HG03520 (cell line): Measurements from ENCODE around the gene ZNF32.
"Not testable (repeated sequence)": the region's sequence is repeated elsewhere in the genome, so short reads cannot be mapped to it uniquely, and the experiment has no call there.

ENCODE experiments used
- ATAC-seq: cut with Tn5 transposase; IDR thresholded peaks from one replicate; pipeline ENCODE4 v1.9.1; 2021; ENCODE audit warnings: mild to moderate bottlenecking, moderate library complexity; ENCODE audit not compliant: unreplicated experiment

ZNF32 gene

DNA sequence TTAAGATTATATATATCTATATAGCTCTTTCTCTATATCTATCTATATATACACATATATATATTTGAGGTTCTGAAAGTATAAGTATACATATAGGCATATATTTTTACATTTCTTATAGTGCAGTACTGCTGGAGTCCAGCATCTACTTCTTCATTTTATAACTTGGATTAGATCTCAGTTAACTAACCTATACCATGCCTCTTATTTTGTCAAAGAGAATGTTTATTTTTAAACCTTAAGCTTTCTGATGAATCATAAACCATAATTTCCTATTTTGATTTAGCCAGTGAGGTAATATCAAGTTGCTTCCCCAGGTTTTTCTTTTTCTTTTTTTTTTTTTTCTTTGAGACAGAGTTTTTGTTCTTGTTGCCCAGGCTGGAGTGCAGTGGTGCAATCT, 8.1 kb downstream of the ZNF32 start:
- ATAC-seq, result no peak

DNA sequence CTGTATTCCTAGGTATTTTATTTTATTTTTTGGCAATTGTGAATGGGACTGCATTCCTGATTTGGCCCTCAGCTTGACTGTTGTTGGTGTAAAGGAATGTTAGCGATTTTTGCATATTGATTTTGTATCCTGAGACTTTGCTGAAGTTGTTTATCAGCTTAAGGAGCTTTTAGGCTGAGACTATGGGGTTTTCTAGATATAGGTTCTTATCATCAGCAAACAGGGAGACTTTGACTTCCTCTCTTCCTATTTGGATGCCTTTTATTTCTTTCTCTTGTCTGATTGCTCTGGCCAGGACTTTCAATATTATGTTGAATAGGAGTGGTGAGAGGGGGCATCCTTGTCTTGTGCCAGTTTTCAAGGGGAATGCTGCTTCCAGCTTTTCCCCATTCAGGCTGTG, 12.9 kb downstream of the ZNF32 start:
- not testable (repeated sequence) for ATAC-seq

DNA sequence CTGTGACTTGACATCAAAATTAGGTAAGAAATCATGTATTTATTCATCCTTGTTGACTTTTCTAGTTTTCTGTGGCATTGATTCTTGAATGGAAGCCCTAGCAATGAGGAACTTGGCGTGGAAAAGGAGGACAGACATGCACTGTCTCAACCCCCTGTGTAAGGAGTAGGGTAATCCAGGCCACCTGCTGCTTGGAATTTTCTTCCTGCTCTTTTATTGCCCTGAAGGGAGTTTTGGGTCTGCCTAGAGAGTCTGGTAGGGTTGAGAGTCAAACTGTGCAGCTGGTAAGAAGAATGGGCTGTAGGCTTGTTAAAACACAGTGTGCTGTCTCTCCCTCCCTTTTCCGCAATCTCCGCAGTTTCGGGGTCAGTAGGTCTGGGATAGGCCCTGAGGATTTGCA, 19.7 kb downstream of the ZNF32 start:
- no peak for ATAC-seq

DNA sequence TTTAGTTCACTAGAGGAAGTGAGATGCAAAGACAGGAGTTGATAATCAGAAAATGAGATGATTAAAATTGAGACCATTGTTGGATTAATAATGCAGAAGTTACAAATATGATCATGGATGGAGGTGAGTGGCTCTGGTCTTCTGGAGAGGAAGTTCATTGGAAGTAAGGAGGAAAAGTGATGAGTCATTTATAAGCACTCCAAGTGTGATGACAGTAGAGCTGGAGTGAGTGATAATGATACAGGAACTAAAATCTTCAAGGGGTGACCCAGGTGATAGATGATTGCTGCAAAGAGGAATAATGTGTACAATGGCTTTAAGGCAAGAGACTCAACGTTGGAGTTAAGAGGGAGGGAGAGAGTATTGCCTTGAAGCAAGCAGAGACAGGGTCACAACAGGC, 20.7 kb downstream of the ZNF32 start:
- no peak for ATAC-seq

DNA sequence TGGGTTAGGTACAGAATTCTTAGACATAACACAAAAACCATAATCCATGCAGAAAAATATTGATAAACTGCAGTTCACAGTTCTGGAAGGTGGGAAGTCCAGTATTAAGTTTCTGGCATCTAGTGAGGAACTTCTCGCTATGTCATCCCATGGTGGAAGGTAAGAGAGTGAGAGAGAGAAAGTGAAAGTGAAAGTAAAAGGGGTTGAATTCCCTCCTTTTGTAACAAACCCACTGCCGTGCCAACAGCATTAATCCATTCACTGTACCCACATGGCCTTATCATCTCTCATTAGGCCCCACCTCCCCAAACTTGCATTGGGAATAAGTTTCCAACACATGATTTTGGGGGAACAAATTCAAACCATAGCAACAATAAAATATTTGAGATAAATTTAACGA, 25.3 kb downstream of the ZNF32 start:
- ATAC-seq, result no peak

DNA sequence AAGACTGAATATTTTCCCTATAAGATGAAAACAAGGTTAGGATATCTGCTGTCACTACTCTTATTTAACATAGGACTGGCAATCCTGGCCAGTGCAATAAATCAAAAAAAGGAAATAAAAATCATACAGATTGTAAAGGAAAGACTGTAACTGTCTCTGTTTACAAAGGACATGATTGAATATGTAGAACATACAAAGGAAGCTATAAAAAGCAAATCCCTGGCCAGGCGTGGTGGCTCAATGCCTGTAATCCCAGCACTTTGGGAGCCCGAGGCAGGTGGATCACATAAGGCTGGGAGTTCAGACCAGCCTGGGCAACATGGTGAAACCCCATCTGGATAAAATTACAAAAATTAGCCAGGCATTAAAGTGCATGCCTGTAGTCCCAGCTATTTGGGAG, 26.6 kb downstream of the ZNF32 start:
- ATAC-seq, result no peak

DNA sequence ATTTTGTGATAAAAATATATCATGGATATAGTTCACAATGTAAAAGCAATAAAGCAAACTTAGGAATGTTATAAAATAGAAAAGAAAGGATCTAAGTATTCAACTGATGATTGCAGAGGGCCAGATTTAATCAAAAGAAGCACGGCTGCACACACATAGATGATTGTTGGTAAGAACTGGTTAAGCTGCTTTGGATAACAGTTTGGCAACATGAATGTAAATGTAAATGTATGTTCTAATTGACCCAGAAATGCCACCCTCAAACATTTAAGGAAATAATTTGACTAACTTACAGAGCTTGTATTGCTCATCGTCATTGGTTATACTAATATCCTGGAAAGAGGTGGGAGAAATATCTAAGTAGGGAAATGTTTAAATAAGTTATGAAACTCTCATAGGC, 29.3 kb downstream of the ZNF32 start:
- ATAC-seq, result no peak

DNA sequence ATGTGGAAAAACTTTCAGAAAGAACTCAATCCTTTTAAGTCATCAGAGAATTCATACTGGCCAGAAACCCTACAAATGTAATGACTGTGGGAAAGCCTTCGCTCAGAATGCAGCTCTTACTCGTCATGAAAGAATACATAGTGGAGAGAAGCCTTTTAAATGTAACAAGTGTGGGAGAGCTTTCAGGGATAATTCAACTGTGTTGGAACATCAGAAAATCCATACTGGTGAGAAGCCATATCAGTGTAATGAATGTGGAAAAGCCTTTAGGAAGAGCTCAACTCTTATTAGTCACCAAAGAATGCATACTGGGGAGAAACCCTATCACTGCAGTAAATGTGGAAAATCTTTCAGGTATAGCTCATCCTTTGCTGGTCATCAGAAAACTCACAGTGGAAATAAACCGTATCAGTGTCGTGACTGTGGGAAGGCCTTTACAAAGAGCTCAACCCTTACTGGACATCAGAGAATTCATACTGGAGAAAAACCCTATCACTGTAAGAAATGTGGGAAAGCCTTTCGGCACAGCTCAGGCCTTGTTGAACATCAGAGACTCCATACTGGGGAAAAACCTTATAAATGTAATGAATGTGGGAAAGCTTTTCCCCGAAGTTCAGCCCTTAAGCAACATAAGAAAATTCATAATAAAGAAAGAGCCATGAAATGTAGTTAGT, 31.8 kb downstream of the ZNF32 start:
- ATAC-seq, result no peak

DNA sequence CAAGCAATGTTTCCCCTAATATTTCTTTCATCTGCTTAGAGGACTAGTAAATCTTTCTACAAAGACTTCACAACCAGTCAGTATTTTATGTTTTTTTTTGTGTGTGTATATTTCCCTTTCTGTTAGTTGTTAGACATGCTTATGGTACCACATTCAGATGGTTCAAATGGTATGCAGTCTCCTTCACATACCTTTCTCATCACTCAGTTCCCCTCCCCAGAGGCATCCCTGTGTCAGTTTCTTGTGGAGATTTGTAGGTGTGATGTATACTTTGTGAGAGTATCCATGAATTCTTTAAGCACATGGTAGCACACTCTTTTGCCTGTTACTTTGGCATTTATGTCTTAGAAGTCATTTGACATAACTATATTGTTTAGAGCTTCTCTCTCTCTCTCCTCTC, 38.0 kb downstream of the ZNF32 start:
- no peak for ATAC-seq

DNA sequence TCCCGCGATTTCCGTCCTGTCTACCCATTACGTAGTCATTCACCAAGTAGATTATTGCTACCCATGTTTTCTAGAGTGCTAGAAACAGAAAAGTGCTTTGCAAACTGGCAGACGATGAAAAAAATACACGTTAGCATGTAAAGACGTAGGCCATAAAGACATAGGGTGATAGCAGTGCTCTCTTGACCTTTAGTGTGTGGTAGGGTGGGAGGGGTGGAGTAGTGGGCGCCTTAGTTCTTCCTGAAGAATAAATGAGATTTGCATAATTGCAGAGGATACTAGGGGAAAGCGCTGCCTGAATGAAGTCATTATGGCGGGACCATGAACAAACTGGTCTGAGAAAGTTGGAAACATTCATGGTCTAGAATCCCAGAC, 41.5 kb downstream of the ZNF32 start:
- ATAC-seq, result no peak

DNA sequence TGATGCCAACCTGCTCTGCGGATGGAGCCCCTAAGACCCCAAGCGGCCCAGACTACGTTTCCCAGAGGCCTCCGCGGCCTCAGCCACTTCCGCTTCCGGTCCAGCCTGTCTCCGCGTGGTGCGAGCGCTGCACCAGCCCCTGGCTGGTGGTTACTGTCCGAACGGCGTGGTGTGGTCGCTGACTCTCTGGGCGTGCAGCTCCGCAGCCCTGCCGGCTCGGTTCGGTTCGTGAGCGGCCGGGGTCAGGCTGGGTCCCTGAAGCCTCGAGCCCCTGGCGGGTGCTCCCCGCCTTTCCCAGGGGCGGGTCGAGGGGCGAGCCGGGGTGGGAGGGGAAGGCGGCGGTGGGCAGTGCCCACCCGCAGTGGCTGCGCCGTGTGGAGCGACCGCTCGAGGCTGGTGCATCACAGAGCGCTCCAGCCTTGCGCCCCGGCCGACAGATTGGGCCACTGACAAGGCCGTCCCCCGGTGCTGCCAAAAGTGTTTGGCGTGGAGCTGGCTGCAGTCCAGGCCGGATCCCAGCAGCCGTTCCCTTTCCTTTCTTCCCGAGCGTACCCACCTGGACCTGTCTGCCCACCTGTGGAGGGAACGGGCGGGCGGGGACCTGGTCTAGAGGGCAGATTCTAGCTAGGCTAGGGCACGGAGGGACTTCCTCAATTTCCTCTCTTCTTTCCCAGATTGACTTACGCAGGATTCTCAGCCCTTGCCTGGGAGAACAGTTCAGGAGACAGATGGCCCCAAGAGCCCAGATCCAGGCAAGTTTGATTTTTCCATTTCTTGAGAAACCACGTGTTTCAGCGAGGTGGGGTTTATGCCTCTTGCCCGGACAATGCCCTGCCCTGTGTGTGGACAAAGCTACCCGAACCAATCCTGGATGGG, 42.1 kb downstream of the ZNF32 start, which contains the start of gene ZNF485:
Gene ZNF485, plus strand, starts transcription at position 116 of the 876 bp plus-strand sequence. Its CDS starts 613 bp downstream, at position 729.
- peak; percentile 96 for ATAC-seq

DNA sequence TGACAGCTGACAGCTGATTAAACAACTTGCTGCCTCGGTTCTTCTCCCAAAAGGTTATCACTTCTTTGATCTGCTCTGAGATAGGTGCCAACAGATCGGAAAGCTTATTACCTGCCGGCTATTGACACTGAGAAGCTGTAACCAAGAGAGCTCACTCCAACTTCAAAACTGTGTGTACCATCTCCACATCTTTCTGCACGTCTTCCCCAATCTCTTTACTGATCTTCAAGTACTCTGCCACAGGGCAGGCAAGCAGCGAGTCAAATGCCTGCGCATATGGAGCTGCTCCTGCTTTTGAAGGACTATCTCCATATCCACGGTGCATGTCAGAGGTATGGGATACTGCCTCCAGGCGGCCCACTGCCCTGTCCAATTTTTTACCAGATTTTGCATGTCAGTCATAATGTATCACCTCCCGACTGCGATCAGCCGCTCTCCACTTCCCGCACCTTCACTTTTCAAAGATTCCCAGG, 42.8 kb downstream of the ZNF32 start:
- no peak for ATAC-seq

DNA sequence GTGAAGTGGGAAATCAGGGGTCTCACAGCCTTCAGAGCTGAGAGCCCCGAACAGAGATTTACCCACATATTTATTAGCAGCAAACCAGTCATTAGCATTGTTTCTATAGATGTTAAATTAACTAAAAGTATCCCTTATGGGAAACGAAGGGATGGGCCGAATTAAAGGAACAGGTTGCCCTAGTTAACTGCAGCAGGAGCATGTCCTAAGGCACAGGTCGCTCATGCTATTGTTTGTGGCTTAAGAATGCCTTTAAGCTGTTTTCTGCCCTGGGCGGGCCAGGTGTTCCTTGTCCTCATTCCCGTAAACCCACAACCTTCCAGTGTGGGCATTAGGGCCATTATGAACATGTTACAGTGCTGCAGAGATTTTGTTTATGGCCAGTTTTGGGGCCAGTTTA, 47.1 kb downstream of the ZNF32 start:
- ATAC-seq, result not testable (repeated sequence)

DNA sequence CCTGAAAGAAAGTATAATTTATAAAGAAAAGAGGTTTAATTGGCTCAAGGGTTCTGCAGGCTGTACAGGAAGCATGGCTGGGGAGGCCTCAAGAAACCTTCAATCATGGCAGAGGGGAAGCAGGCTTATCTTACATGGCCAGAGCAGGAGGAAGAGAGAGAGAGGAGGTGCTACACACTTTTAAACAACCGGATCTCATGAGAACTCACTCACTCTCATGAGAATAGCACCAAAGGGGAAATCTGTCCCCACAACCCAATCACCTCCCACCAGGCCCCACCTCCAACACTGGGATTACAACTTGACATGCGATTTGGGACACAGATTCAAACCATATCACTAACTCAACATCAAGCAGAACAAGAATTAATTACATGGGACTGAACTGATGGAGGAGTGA, 49.3 kb downstream of the ZNF32 start:
- no peak for ATAC-seq

DNA sequence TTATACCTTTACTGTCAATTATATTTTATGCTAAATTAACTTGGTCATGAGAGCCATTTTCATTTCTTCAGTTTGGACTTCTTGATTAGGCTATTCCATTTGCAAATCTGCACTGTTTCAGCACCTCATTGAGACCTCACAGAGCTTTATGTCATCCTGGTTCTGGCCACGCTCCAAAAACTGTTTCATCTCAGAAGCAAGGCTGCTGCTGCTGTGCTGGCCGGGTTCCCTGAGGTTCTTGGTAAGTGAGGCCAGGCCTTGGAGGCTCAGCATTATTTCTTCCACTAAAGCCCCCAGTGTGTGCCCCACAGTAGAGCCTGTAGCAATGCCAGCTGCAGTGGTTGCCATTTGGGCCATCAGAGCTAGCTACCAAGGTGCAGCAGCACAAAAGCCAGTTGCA, 50.2 kb downstream of the ZNF32 start:
- no peak for ATAC-seq

DNA sequence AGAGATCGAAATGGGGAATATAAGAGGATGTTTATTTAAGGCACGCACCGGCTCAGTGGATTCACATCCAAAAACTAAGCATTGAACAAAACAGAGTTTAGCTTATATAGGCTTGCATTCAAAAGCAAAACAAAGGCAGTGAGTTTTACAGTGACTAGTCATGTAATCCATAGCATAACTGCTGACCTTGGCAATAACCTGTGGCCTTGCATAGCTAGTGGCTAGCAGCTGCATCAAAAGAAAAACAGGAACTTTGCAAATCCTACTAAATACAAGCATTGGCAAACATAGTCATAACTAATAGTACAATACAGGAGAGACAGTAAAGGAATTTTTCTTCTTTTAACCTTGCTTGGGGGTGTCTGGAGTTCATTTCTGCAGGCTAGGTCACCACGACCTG, 52.1 kb downstream of the ZNF32 start:
- ATAC-seq, result no peak

DNA sequence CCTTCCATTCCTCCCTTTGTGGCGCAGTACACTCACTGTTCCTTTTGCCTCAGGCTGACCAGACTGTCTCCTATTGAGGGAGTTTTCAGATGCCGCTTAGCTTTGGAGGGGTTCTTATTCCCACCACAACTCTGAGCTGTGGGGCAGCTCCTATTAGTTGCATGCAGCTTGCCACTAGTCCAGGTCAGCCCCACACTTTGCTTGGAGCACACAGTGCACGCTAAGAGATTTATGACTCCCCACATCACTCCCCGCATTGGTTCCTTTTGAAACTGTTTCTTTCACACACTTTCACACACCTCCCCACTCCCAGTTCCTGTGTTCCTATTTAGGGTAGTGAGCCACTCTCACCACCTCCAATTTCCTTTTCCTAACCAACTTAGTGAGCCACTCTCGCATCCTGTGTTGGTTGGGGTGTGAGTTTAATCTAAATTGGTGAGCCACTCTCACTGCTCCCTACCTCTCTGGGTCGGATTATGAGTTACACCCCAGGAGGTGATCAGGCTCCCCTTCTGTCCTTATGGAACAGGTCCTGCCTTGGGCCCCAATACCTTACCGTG, 52.9 kb downstream of the ZNF32 start:
- peak; percentile 24 for ATAC-seq

DNA sequence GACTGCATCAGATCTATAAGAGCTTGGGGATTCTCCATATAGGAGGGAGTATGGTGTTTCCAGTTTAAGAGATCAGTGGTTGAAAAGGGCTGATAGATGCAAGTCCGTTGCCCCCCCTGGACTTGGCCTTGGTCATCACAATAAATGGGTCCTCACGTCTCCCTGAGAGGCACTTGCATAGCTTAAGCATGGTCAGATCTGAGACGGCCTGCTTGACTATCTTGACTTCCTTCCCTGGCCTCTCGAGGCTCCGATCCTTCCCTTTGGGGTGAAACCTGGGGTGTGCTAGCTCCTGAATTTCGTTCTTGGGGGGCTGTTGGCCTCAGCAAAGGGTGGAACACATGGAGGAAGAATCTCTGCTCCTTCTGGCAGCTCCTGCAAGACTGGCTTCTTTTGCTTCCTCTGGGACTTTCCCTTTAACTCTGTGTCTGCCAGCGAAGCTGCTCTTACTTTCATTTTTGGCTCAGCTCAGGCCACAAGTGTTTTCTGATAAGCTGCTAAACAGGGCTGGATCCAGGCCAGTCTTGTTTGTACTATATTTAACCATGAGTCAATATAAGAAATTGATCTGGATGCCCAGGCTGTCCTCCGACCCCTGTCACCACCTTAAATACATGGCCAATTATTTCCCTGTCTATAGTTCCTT, 53.6 kb downstream of the ZNF32 start:
- peak; percentile 97 for ATAC-seq
